Measurements from ENCODE around the gene UNC119. TPM values are rescaled to one million over a fixed set of nuclear protein-coding genes. Genes with fewer than 3 reads are reported as not detected.
"Not testable (repeated sequence)": the region's sequence is repeated elsewhere in the genome, so short reads cannot be mapped to it uniquely, and the experiment has no call there.

Gene UNC119
- total RNA-seq, 1 donor from 2014 or later = 27.7 TPM

- no peak overlapping the region for H2AFZ ChIP-seq (ENCODE audit: low read depth, low read length)
- H3K36me3 ChIP-seq (ENCODE audit: insufficient read depth, low read length) = no peaks in the 10 kb centered on the region
- peak; percentile 53 for DNase-seq (ENCODE audit: low read depth)
- H3K27me3 ChIP-seq (ENCODE audit: insufficient read depth, low read length) = peaks cover 2% of the 10 kb centered on the region
- peaks cover 12% of the 10 kb centered on the region for H3K4me1 Mint-ChIP-seq (ENCODE audit: low read depth, unreplicated experiment)
- peaks cover 10% of the 10 kb centered on the region for H3K4me1 ChIP-seq (ENCODE audit: insufficient read depth, low read length)
- H3K4me3 Mint-ChIP-seq (ENCODE audit: unreplicated experiment) = peak overlapping the region; percentile 45
- no peaks in the 10 kb centered on the region for H3K9me3 Mint-ChIP-seq (ENCODE audit: unreplicated experiment)
- no peak overlapping the region for H3K9ac ChIP-seq (ENCODE audit: low read length)
- no peaks in the 10 kb centered on the region for H4K20me1 ChIP-seq (ENCODE audit: insufficient read depth, low read length)
- H3K9me3 ChIP-seq (ENCODE audit: insufficient read depth, low read depth, low read length) = no peaks in the 10 kb centered on the region
- no peak for TF ChIP-seq EZH2 (IDR thresholded peaks at IDR 0.05; ENCODE audit: insufficient read depth, low read length)
- no peaks in the 10 kb centered on the region for H3K36me3 Mint-ChIP-seq (ENCODE audit: low read depth, unreplicated experiment)
- no peak overlapping the region for H3K27ac Mint-ChIP-seq (ENCODE audit: unreplicated experiment)
- H3K4me2 ChIP-seq (ENCODE audit: low read length) = peak overlapping the region; percentile 30
- H3K79me2 ChIP-seq (ENCODE audit: insufficient read depth, low read length) = no peaks in the 10 kb centered on the region
- FAIRE-seq = no peak
- peaks cover 29% of the 10 kb centered on the region for H3K27me3 Mint-ChIP-seq (ENCODE audit: low read depth, unreplicated experiment)
- H3K4me3 ChIP-seq (ENCODE audit: insufficient read depth, low read depth, low read length) = no peak overlapping the region
- H3K27ac ChIP-seq (ENCODE audit: low read depth, low read length) = no peak overlapping the region
Measured at GRCh38 chr17:28524476-28525424, 27.7 kb downstream of the UNC119 start.

GRCh38 chr17:28523876-28524275 is 28.5 kb downstream of the UNC119 start:
- H3K27ac ChIP-seq (ENCODE audit: low read depth, low read length) = no peak overlapping the region
- H3K4me1 Mint-ChIP-seq (ENCODE audit: low read depth, unreplicated experiment) = peaks cover 12% of the 10 kb centered on the region
- no peaks in the 10 kb centered on the region for H3K79me2 ChIP-seq (ENCODE audit: insufficient read depth, low read length)
- H3K4me2 ChIP-seq (ENCODE audit: low read length) = no peak overlapping the region
- no peak for FAIRE-seq
- no peak for TF ChIP-seq EZH2 (IDR thresholded peaks at IDR 0.05; ENCODE audit: insufficient read depth, low read length)
- no peak for TF ChIP-seq CTCF (IDR thresholded peaks at IDR 0.05; ENCODE audit: insufficient read depth, low read depth, low read length)
- H3K27me3 Mint-ChIP-seq (ENCODE audit: low read depth, unreplicated experiment) = peaks cover 32% of the 10 kb centered on the region
- H3K36me3 ChIP-seq (ENCODE audit: insufficient read depth, low read length) = no peaks in the 10 kb centered on the region
- peaks cover 2% of the 10 kb centered on the region for H3K27me3 ChIP-seq (ENCODE audit: insufficient read depth, low read length)
- no peak overlapping the region for H2AFZ ChIP-seq (ENCODE audit: low read depth, low read length)
- no peaks in the 10 kb centered on the region for H3K9me3 ChIP-seq (ENCODE audit: insufficient read depth, low read depth, low read length)
- H3K36me3 Mint-ChIP-seq (ENCODE audit: low read depth, unreplicated experiment) = no peaks in the 10 kb centered on the region
- H3K9me3 Mint-ChIP-seq (ENCODE audit: unreplicated experiment) = no peaks in the 10 kb centered on the region
- H4K20me1 ChIP-seq (ENCODE audit: insufficient read depth, low read length) = no peaks in the 10 kb centered on the region
- no peak for DNase-seq (ENCODE audit: low read depth)
- H3K27ac Mint-ChIP-seq (ENCODE audit: unreplicated experiment) = no peak overlapping the region
- no peak overlapping the region for H3K9ac ChIP-seq (ENCODE audit: low read length)
- H3K4me3 Mint-ChIP-seq (ENCODE audit: unreplicated experiment) = no peak overlapping the region
- H3K4me1 ChIP-seq (ENCODE audit: insufficient read depth, low read length) = peaks cover 10% of the 10 kb centered on the region
- no peak overlapping the region for H3K4me3 ChIP-seq (ENCODE audit: insufficient read depth, low read depth, low read length)

GRCh38 chr17:28523186-28523585 is 29.2 kb downstream of the UNC119 start:
- no peak overlapping the region for H3K27ac Mint-ChIP-seq (ENCODE audit: unreplicated experiment)
- Histone ChIP-seq H3K4me2 (ENCODE audit: low read length) (no peak overlapping the region), H3K9ac (ENCODE audit: low read length) (no peak overlapping the region), H3K4me3 (ENCODE audit: insufficient read depth, low read depth, low read length) (no peak overlapping the region), H4K20me1 (ENCODE audit: insufficient read depth, low read length) (no peaks in the 10 kb centered on the region), H3K9me3 (ENCODE audit: insufficient read depth, low read depth, low read length) (no peaks in the 10 kb centered on the region), H3K79me2 (ENCODE audit: insufficient read depth, low read length) (no peaks in the 10 kb centered on the region), H3K4me1 (ENCODE audit: insufficient read depth, low read length) (peaks cover 10% of the 10 kb centered on the region), H3K27me3 (ENCODE audit: insufficient read depth, low read length) (peaks cover 2% of the 10 kb centered on the region), H3K36me3 (ENCODE audit: insufficient read depth, low read length) (no peaks in the 10 kb centered on the region), H2AFZ (ENCODE audit: low read depth, low read length) (no peak overlapping the region), H3K27ac (ENCODE audit: low read depth, low read length) (no peak overlapping the region)
- peaks cover 38% of the 10 kb centered on the region for H3K27me3 Mint-ChIP-seq (ENCODE audit: low read depth, unreplicated experiment)
- H3K4me1 Mint-ChIP-seq (ENCODE audit: low read depth, unreplicated experiment) = peaks cover 12% of the 10 kb centered on the region
- FAIRE-seq (no peak), DNase-seq (ENCODE audit: low read depth) (no peak)
- H3K36me3 Mint-ChIP-seq (ENCODE audit: low read depth, unreplicated experiment) = no peaks in the 10 kb centered on the region
- H3K9me3 Mint-ChIP-seq (ENCODE audit: unreplicated experiment) = no peaks in the 10 kb centered on the region
- H3K4me3 Mint-ChIP-seq (ENCODE audit: unreplicated experiment) = no peak overlapping the region
- no peak for TF ChIP-seq EZH2 (IDR thresholded peaks at IDR 0.05; ENCODE audit: insufficient read depth, low read length)
- TF ChIP-seq CTCF (IDR thresholded peaks at IDR 0.05; ENCODE audit: insufficient read depth, low read depth, low read length) = no peak

GRCh38 chr17:28522281-28522680 is 30.1 kb downstream of the UNC119 start:
- H2AFZ ChIP-seq (ENCODE audit: low read depth, low read length); H3K36me3 ChIP-seq (ENCODE audit: insufficient read depth, low read length); H3K27ac Mint-ChIP-seq (ENCODE audit: unreplicated experiment); H3K27me3 ChIP-seq (ENCODE audit: insufficient read depth, low read length); H3K79me2 ChIP-seq (ENCODE audit: insufficient read depth, low read length); H4K20me1 ChIP-seq (ENCODE audit: insufficient read depth, low read length); H3K9me3 ChIP-seq (ENCODE audit: insufficient read depth, low read depth, low read length); DNase-seq (ENCODE audit: low read depth); H3K4me3 ChIP-seq (ENCODE audit: insufficient read depth, low read depth, low read length); H3K36me3 Mint-ChIP-seq (ENCODE audit: low read depth, unreplicated experiment); H3K27ac ChIP-seq (ENCODE audit: low read depth, low read length); H3K9me3 Mint-ChIP-seq (ENCODE audit: unreplicated experiment); H3K4me2 ChIP-seq (ENCODE audit: low read length); H3K4me3 Mint-ChIP-seq (ENCODE audit: unreplicated experiment); FAIRE-seq; H3K9ac ChIP-seq (ENCODE audit: low read length): not testable (repeated sequence)
- Mint-ChIP-seq H3K27me3 (ENCODE audit: low read depth, unreplicated experiment) (peaks cover 40% of the 10 kb centered on the region), H3K4me1 (ENCODE audit: low read depth, unreplicated experiment) (peaks cover 12% of the 10 kb centered on the region)
- H3K4me1 ChIP-seq (ENCODE audit: insufficient read depth, low read length) = peaks cover 10% of the 10 kb centered on the region
